NCI-H187 treated with DMSO at 0.1 percent for 48 hours (cell line): ENCODE data around the gene ZNF827.
"Not testable (repeated sequence)": the region's sequence is repeated elsewhere in the genome, so short reads cannot be mapped to it uniquely, and the experiment has no call there.

Experiments
- DNase-seq: peaks from one replicate; lab custom pipeline; 2025; lab: John Stamatoyannopoulos, UW

Gene ZNF827

DNA sequence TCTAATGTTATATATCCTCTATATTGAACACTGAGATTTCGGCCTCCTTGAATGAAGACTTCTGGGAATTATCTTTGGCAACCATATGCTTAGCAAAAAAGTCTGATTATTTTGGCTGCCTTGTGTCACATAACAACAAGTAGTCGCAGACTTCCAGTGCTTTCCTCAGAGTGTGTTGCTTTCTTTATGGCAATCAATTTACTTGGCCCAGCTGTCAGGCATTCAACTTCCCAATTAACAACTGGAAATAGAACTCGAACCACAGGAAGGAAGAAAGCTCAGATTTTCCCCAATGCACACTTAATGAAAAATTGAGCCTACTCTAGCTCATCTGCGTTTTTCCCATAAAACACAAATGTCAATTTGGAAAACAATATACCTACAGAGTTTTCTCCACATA lies 71.6 kb downstream of the ZNF827 start:
- no peak for DNase-seq

DNA sequence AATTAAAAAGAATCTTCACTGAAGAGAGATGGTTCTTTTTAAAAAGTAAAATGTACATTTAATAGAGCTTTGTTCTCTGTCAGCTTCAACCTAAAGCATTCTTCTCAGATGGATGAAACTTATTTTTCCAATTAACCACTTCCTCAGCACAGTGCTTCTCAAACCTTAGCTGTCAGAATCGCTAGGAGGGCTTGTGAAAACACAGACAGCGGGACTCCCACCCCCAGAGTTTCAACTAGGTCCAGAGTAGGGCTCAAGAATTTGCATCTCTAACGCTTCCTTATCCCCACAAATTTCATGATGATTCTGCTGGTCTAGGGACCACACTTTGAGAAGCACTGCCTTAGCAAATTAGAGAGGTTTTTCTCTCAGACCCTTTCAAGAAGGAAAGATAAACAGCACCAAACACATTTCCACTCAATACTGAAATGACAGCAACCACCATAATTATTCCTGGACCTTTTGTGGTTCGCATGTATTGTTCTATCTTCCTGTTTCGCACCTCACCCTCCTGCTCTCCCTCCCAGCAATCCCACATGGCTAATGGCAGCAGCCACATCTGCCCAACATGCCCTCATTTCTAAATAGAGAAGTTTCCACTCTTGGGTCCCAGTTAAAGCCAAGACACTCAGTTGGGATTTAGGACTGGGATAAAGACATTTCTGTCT lies 73.2 kb downstream of the ZNF827 start:
- no peak for DNase-seq

DNA sequence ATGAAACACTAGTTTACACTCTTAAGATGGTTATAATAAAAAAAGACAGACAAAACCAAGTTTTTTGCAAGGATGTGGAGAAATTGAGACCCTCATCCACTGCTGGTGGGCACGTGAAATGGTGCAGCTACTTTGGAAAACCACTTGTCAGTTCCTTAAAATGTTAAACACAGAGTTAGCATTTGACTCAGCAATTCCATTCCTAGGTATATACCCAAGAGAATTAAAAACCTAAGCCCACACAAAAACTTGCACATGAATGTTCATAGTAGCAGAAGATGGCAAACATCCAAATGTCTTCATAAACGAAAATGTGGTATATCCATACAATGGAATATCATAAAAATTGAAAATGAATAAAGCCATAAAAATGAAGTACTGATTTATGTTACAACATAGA lies 75.4 kb downstream of the ZNF827 start:
- no peak for DNase-seq

GRCh38 chr4:145861336-145862318 lies 77.0 kb downstream of the ZNF827 start:
- no peak for DNase-seq

- DNase-seq: no peak
These were observed 77.7 kb downstream of the ZNF827 start for GRCh38 chr4:145860897-145861296.

- no peak for DNase-seq
These were observed 78.2 kb downstream of the ZNF827 start for GRCh38 chr4:145860446-145860845.

GRCh38 chr4:145859926-145860325 lies 78.7 kb downstream of the ZNF827 start:
- no peak for DNase-seq

DNA sequence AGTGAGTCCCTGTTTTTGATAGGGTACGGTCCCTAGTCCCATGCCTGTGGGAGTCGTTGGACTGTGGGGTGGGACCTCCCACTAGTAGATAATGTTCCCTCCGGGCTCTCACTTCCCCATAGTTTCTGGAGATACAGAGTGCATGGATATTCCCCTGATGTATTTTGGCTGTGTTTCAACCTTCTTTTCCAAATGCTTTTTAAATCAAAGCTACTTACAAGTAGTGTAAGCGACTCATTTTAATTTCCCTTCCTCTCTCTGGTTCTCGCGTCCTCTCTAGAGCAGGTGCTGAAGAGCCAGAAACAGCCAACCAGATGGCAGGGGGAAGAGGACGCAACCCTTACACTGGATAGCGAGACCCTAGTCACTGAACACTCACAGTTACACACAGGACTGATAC lies 79.2 kb downstream of the ZNF827 start:
- DNase-seq: no peak

DNA sequence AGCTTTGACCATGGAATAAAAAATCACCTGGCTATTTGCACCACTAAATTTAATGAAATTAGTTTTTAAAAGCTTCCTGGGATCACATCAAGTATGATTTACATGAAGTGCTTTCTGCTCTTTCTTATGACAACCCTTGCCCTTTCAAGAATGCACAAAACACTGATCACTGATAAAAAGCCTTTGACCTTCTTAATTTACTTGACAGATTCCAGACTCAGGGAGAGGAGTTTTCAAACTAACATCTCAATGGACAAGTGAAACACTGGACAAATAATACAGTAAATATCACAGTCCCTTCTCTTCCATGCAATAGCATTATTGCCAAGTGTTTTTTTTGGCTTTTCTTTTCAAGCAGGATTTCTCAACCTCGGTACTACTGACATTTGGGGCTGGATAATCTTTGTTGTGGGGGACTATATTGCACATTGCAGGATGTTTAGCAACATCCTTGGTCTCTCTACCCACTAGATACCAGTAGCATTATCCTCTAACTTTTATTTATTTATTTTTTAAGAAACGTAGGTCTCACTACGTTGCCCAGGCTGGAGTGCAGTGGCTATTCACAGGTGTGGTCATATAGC lies 86.3 kb downstream of the ZNF827 start:
- no peak for DNase-seq

DNA sequence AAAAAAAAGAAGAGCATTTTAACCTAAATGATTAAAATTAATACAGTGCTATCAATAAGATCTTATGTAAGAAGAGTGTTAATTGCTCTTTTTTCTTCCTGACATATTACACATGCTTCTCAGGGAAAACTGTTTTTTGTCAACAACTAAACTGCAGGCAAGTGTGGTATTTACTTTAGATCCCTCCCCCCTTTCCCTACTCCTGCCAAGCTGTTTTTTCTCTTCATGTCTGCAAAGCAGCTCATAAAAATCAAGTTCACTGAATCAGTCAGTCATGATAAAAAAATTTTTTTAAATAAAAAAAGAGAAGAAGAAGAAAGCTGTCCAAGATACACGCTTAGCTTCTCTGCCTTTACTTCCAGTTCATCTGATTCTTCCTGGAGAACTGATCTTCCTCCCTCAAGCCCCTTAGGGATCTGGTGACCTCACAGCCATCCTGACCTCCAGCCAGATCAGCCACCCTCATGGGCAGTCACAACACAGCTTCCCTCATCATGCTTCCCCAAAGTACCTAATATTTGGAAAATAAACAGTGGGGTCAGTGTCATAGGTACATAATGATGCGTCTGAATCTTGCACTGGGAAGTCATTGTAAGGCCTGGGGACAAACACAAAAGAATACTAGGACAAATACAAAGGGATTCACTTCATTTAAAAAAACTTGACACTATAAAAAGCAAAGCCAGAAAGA lies 87.0 kb downstream of the ZNF827 start:
- DNase-seq: no peak

DNA sequence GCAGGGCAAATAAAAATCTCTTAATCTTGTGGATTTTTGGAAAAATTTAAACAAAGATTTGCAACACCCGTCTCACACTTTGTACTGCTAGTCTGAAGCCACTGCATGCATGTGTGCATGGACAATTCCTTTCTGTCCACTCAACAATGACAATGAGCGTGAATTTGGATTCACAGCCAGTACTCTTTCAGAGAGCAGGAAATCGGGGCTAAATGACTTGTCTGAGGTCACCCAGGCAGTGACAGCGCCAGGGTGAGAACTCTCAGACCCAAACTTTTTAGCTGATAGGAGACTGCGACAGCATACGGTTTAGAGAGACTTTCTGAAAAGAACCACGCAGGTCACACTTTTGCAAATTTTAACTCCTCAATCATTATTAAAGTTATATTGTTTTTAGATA lies 90.9 kb downstream of the ZNF827 start:
- DNase-seq: no peak

GRCh38 chr4:145845118-145845517 lies 93.5 kb downstream of the ZNF827 start:
- no peak for DNase-seq

DNA sequence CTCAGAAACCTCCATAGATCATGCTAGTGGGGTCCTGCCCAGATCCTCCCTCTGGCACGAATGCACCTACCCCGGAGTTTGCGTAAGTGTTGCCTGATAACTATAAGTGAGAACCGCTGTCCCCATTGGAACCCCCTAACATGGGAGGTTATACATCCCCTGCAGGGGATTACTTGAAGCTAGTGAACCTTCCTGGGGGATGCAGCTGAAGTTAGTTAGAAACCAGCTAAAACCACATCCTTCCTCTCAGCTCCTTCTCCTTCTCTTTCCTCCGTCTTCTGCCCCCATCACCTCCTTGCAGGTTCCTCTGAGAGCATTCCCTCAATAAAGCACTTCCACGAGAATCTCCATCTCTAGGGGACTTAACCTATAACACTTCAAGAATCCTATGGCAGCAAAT lies 95.0 kb downstream of the ZNF827 start:
- DNase-seq: no peak

DNA sequence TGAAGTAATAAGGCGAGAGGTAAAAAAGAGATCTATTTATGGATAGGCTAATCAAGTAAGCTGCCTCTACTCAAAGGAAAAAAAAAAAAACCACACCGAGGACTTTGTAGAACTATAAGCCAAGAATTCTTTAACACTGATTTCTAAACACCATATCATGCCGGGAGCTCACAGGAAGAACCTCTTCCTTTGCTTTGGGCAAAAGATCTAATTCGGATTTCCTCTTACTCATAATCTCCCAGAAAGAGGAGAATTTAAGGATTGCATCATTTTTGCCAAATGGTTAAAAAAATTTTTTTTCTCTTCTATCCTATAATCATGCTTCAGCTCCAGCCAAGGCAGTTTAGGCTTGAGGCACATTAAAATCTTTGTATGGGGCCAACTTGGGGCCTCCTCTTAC lies 95.5 kb downstream of the ZNF827 start:
- DNase-seq: no peak

DNA sequence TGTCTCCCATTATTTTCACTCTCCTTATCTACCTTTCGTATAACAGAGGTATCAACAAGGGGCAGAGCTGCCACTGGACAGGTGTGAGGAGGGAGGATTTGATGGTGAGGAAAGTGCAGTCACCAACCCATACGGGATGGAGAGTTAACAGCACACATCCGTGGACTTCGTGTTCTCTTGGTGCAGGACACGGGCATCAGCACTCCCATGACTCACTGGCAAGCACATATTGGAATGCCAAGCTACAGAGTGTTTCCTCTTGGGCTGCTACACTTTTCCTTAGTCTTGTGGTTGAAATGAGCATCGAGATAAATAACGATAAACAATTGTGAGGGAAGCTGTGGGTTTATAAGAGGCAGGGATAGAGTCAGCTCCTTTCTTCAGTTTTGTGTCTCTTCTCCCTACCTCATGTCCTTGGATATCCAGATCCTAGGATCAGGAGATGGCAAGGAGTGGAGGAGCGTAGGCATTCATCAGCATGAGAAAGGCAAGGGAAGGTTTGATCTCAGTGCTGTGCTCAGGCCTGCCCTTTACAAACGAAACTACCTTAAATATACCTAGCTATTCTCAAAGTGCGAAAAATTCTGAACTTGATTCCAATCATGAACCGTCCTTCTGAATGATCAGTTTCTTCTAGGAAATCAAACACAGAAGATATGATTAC lies 96.3 kb downstream of the ZNF827 start:
- no peak for DNase-seq

GRCh38 chr4:145840801-145841200 lies 97.8 kb downstream of the ZNF827 start:
- DNase-seq: no peak

DNA sequence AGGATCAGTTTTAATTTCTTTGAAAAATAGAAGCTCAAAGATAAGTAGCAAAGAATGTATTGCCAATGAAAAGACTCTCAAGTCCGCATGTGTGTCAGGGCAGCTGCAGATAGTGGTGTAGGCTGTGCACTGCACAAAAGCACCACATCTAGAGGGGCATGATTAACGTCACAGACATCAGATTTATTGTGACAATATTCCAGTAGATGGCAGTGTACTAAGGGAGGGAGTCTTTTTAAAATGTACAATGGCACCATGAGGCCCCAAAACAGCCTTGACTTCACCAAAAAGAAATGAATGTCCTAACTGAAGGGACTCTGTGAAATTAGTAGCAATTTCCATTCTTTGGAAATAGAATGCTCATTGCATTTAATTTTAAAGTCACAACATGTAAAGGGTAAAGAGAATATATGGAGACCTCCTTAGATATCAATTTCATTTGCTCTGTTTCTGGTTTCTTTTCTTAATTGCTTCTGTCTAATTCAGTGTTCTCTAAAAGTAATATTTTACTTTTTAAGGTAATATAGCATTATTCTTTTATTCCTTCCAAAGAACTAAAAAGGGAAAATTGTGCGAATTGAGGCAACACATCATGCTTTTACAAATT lies 98.4 kb downstream of the ZNF827 start:
- peak; percentile 0 for DNase-seq

DNA sequence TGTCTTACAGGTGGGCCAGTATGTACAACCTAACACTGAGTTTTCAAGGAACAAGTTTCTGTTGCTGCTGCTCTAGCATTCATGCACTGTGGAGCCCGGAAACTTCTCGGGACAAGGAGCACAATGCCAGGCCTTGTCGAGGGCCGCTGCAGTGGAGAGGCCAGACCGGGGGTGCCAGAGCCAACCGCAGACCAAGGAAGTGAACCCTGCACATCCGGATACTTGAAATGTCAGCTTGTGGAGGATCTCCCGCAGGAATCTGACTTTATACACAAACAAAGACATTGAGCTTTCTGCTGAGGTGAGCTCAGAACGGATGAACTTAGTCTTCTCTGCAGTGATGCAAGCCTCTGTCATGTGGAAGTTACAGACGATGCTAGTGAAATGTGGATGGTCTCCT lies 99.5 kb downstream of the ZNF827 start:
- no peak for DNase-seq

DNA sequence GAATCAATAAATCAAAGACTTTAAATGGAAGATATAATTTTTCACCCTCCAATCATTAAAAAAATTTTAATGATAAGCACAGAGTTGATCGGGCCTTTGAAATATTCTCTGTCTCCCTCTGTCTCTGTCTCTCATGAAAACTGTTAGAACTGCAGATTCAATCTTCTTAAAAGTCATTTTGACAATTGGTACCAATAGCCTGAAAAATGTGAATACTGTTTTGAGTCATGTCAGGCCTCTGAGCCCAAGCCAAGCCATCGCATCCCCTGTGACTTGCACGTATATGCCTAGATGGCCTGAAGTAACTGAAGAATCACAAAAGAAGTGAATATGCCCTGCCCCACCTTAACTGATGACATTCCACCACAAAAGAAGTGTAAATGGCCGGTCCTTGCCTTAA lies 106.2 kb downstream of the ZNF827 start:
- not testable (repeated sequence) for DNase-seq

DNA sequence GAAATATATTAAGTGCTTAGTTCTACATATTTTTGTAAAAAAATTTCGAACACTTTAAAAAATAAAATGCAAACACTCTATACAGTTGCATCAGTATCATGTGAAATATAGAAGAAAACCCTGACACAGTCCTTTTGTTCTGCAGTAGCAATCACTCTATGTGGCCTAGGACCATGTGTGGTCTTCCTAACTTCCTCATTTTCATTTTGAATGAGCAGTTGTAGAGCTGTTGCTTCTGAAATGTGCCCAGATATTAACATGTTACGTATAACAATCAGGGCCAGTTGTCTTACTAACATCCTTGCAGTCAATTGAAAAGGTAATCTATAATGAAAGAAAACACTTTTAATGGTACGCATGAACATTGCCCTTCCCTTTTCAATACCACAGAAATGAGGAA lies 107.9 kb downstream of the ZNF827 start:
- no peak for DNase-seq

DNA sequence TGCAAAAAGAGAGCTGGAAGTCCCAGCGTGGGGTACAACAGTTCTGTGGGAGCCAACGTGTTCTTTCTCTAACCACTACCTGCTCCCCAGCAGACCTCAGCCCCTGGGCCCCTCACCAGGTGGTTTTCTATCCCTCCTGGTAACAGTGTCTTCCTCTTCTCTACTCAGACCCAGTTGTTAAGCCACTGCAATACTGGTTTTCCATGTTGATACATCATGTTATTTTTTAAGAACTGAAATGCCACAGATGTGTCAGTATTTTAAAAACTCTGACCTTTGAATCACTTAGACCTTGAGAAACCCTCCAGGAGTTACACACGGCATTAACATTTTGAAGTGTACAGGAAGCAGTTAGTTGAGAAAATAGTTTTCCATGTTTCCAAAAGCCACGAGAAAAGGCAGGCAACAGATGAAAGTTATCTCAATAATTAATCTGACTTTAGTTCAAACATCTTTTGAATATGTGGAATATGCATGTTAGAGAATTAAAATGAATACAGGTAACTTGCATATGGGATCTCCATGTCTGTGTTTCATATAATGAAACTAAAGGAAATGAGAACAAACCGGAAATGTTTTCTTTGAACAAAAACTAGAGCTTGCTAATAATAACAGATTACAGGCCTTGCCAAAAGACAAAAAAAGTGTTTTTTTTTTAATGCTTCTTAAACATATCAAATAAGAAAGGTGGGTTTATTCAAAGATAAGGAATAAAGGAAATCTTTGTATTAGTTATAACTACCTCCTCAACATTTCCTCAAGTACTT lies 108.8 kb downstream of the ZNF827 start:
- DNase-seq: no peak
